ENCODE results near the gene ZNF423.

Gene ZNF423

GRCh38 chr16:49594685-49595498, 261.0 kb downstream of the ZNF423 start:
- peak; percentile 65 for DNase-seq

- DNase-seq = no peak
Measured at GRCh38 chr16:49594153-49594552, 261.8 kb downstream of the ZNF423 start.

GRCh38 chr16:49593424-49594040, 262.4 kb downstream of the ZNF423 start:
- DNase-seq = no peak

GRCh38 chr16:49592546-49593423, 263.1 kb downstream of the ZNF423 start:
- DNase-seq = peak; percentile 79

GRCh38 chr16:49590166-49590871, 265.6 kb downstream of the ZNF423 start:
- DNase-seq = no peak

- peak; percentile 81 for DNase-seq
Measured at GRCh38 chr16:49589544-49590031, 266.3 kb downstream of the ZNF423 start.

GRCh38 chr16:49588729-49589384, 267.1 kb downstream of the ZNF423 start:
- DNase-seq = peak; percentile 65

- DNase-seq = no peak
Measured at GRCh38 chr16:49588026-49588425, 267.9 kb downstream of the ZNF423 start.

GRCh38 chr16:49587511-49587910, 268.4 kb downstream of the ZNF423 start:
- no peak for DNase-seq

GRCh38 chr16:49586466-49587450, 269.2 kb downstream of the ZNF423 start:
- DNase-seq = peak; percentile 58

- no peak for DNase-seq
Measured at GRCh38 chr16:49585143-49585832, 270.6 kb downstream of the ZNF423 start.

GRCh38 chr16:49583911-49584310, 272.0 kb downstream of the ZNF423 start:
- no peak for DNase-seq

- peak; percentile 89 for DNase-seq
Measured at GRCh38 chr16:49581630-49582298, 274.1 kb downstream of the ZNF423 start.

- DNase-seq = no peak
Measured at GRCh38 chr16:49580751-49581303, 275.1 kb downstream of the ZNF423 start.

- DNase-seq = no peak
Measured at GRCh38 chr16:49578435-49579024, 277.4 kb downstream of the ZNF423 start.

- no peak for DNase-seq
Measured at GRCh38 chr16:49578018-49578417, 277.9 kb downstream of the ZNF423 start.

- DNase-seq = no peak
Measured at GRCh38 chr16:49576941-49577340, 279.0 kb downstream of the ZNF423 start.

GRCh38 chr16:49576173-49576494, 279.8 kb downstream of the ZNF423 start:
- DNase-seq = no peak
